Stimulated activated naive B cell treated with anti-CD40 and anti-IgM and Interleukin-4, amounts not matched to agents 10 μg/mL and 1 μg/mL and 100 μg/mL, for 72 hours (primary cell): ENCODE measurements around the gene DCUN1D2.

Experiments
- ATAC-seq, 2 donors: fragments of 150-1000 bp; cut with Tn5 transposase; replicated peaks; 2 replicates each; pipeline ENCODE4 v1.10.0; 2021; ENCODE audit warnings: moderate library complexity in 1 of 2
- DNase-seq: peaks from one replicate; pipeline ENCODE4 v3.0.0; 2021
- H3K27ac Mint-ChIP-seq: one replicate; pipeline ENCODE4 v1.8.0; 2022; ENCODE audit warnings: mild to moderate bottlenecking, mixed read lengths
- H3K27me3 Mint-ChIP-seq, 2 donors: one replicate each; pipeline ENCODE4 v1.8.0; 2022; ENCODE audit warnings: mixed read lengths in 2 of 2
- H3K36me3 Mint-ChIP-seq, 2 donors: one replicate each; pipeline ENCODE4 v1.8.0; 2022; ENCODE audit warnings: mixed read lengths in 2 of 2, mild to moderate bottlenecking in 1 of 2
- H3K4me1 Mint-ChIP-seq, 2 donors: one replicate each; pipeline ENCODE4 v1.8.0; 2022; ENCODE audit warnings: mixed read lengths in 2 of 2, mild to moderate bottlenecking in 1 of 2
- H3K4me3 Mint-ChIP-seq, 2 donors: one replicate each; pipeline ENCODE4 v1.8.0; 2022; ENCODE audit warnings: mild to moderate bottlenecking in 2 of 2, mixed read lengths in 2 of 2, moderate library complexity in 1 of 2
- H3K9me3 Mint-ChIP-seq, 2 donors: one replicate each; pipeline ENCODE4 v1.8.0; 2022; ENCODE audit warnings: mixed read lengths in 2 of 2, mild to moderate bottlenecking in 1 of 2

Gene DCUN1D2

GRCh38 chr13:113508521-113509254 is 18.2 kb upstream of the DCUN1D2 start:
- DNase-seq, result no peak
- Mint-ChIP-seq H3K4me1 (peaks cover 0 to 4% of the 10 kb centered on the region in 2 donors), H3K36me3 (peaks cover 46 to 65% of the 10 kb centered on the region in 2 donors), H3K27ac (no peak overlapping the region), H3K9me3 (no peaks in the 10 kb centered on the region), H3K27me3 (no peaks in the 10 kb centered on the region), H3K4me3 (no peak overlapping the region)
- no peak for ATAC-seq

- Mint-ChIP-seq H3K4me3 (no peak overlapping the region), H3K4me1 (peaks cover 0 to 4% of the 10 kb centered on the region in 2 donors), H3K9me3 (no peaks in the 10 kb centered on the region), H3K27ac (no peak overlapping the region), H3K36me3 (peaks cover 43 to 62% of the 10 kb centered on the region in 2 donors), H3K27me3 (no peaks in the 10 kb centered on the region)
- ATAC-seq (no peak), DNase-seq (no peak)
These were observed 17.2 kb upstream of the DCUN1D2 start for GRCh38 chr13:113507505-113508345.

- Mint-ChIP-seq H3K4me1 (peaks cover 0 to 4% of the 10 kb centered on the region in 2 donors), H3K27me3 (no peaks in the 10 kb centered on the region), H3K36me3 (peaks cover 39 to 57% of the 10 kb centered on the region in 2 donors), H3K9me3 (no peaks in the 10 kb centered on the region), H3K27ac (no peak overlapping the region), H3K4me3 (no peak overlapping the region)
- DNase-seq (no peak), ATAC-seq (no peak)
These were observed 16.4 kb upstream of the DCUN1D2 start for GRCh38 chr13:113506871-113507388.

GRCh38 chr13:113506025-113506685 is 15.6 kb upstream of the DCUN1D2 start:
- Mint-ChIP-seq H3K4me3 (no peak overlapping the region), H3K4me1 (peaks cover 0 to 4% of the 10 kb centered on the region in 2 donors), H3K9me3 (no peaks in the 10 kb centered on the region), H3K27ac (no peak overlapping the region), H3K27me3 (no peaks in the 10 kb centered on the region), H3K36me3 (peaks cover 34 to 50% of the 10 kb centered on the region in 2 donors)
- DNase-seq (no peak), ATAC-seq (no peak)

GRCh38 chr13:113502686-113503085 is 12.2 kb upstream of the DCUN1D2 start:
- H3K4me3 Mint-ChIP-seq, result no peak overlapping the region
- ATAC-seq (no peak), DNase-seq (no peak)
- no peaks in the 10 kb centered on the region for H3K27me3 Mint-ChIP-seq
- no peaks in the 10 kb centered on the region for H3K9me3 Mint-ChIP-seq
- H3K4me1 Mint-ChIP-seq, result peaks cover 0 to 4% of the 10 kb centered on the region in 2 donors
- peaks cover 26 to 44% of the 10 kb centered on the region in 2 donors for H3K36me3 Mint-ChIP-seq
- no peak overlapping the region for H3K27ac Mint-ChIP-seq

- H3K4me3 Mint-ChIP-seq, result no peak overlapping the region
- DNase-seq (no peak), ATAC-seq (no peak)
- H3K36me3 Mint-ChIP-seq, result peaks cover 26 to 41% of the 10 kb centered on the region in 2 donors
- no peak overlapping the region for H3K27ac Mint-ChIP-seq
- no peaks in the 10 kb centered on the region for H3K27me3 Mint-ChIP-seq
- H3K9me3 Mint-ChIP-seq, result no peaks in the 10 kb centered on the region
- peaks cover 3 to 4% of the 10 kb centered on the region in 2 donors for H3K4me1 Mint-ChIP-seq
These were observed 10.2 kb upstream of the DCUN1D2 start for GRCh38 chr13:113500530-113501265.

GRCh38 chr13:113499936-113500335 is 9.4 kb upstream of the DCUN1D2 start:
- Mint-ChIP-seq H3K9me3 (no peaks in the 10 kb centered on the region), H3K36me3 (peaks cover 28 to 39% of the 10 kb centered on the region in 2 donors), H3K4me3 (no peak overlapping the region), H3K27me3 (no peaks in the 10 kb centered on the region), H3K4me1 (peaks cover 5 to 8% of the 10 kb centered on the region in 2 donors), H3K27ac (no peak overlapping the region)
- DNase-seq (no peak), ATAC-seq (no peak)

- ATAC-seq (no peak), DNase-seq (no peak)
- H3K4me1 Mint-ChIP-seq, result peaks cover 5 to 8% of the 10 kb centered on the region in 2 donors
- H3K27me3 Mint-ChIP-seq, result no peaks in the 10 kb centered on the region
- H3K27ac Mint-ChIP-seq, result no peak overlapping the region
- no peaks in the 10 kb centered on the region for H3K9me3 Mint-ChIP-seq
- no peak overlapping the region for H3K4me3 Mint-ChIP-seq
- peaks cover 22 to 35% of the 10 kb centered on the region in 2 donors for H3K36me3 Mint-ChIP-seq
These were observed 8.4 kb upstream of the DCUN1D2 start for GRCh38 chr13:113498905-113499304.

- no peak for DNase-seq
- ATAC-seq, result no peak
- Mint-ChIP-seq H3K4me3 (no peak overlapping the region), H3K27me3 (no peaks in the 10 kb centered on the region), H3K4me1 (peaks cover 5 to 15% of the 10 kb centered on the region in 2 donors), H3K9me3 (no peaks in the 10 kb centered on the region), H3K27ac (no peak overlapping the region), H3K36me3 (peaks cover 22 to 31% of the 10 kb centered on the region in 2 donors)
These were observed 6.7 kb upstream of the DCUN1D2 start for GRCh38 chr13:113497217-113497616.

- Mint-ChIP-seq H3K27me3 (no peaks in the 10 kb centered on the region), H3K4me1 (peaks cover 9 to 23% of the 10 kb centered on the region in 2 donors), H3K4me3 (no peak overlapping the region), H3K36me3 (peaks cover 21 to 31% of the 10 kb centered on the region in 2 donors), H3K27ac (no peak overlapping the region), H3K9me3 (no peaks in the 10 kb centered on the region)
- ATAC-seq (no peak), DNase-seq (no peak)
These were observed 5.1 kb upstream of the DCUN1D2 start for GRCh38 chr13:113495494-113496210.

GRCh38 chr13:113493315-113493951 is 2.9 kb upstream of the DCUN1D2 start:
- Mint-ChIP-seq H3K36me3 (peaks cover 13 to 28% of the 10 kb centered on the region in 2 donors), H3K9me3 (no peaks in the 10 kb centered on the region), H3K27ac (no peak overlapping the region), H3K4me3 (no peak overlapping the region), H3K4me1 (peaks cover 21 to 40% of the 10 kb centered on the region in 2 donors), H3K27me3 (no peaks in the 10 kb centered on the region)
- ATAC-seq (no peak), DNase-seq (no peak)

GRCh38 chr13:113491982-113492381 is 1.5 kb upstream of the DCUN1D2 start:
- H3K4me3 Mint-ChIP-seq, result peak overlapping the region; percentile 90 to 94
- DNase-seq (no peak), ATAC-seq (no peak)
- peak overlapping the region; percentile 91 for H3K27ac Mint-ChIP-seq
- peaks cover 8 to 27% of the 10 kb centered on the region in 2 donors for H3K36me3 Mint-ChIP-seq
- H3K27me3 Mint-ChIP-seq, result no peaks in the 10 kb centered on the region
- H3K4me1 Mint-ChIP-seq, result peaks cover 31 to 53% of the 10 kb centered on the region in 2 donors
- no peaks in the 10 kb centered on the region for H3K9me3 Mint-ChIP-seq

GRCh38 chr13:113491418-113491883 is 940 bp upstream of the DCUN1D2 start:
- no peaks in the 10 kb centered on the region for H3K27me3 Mint-ChIP-seq
- H3K9me3 Mint-ChIP-seq, result no peaks in the 10 kb centered on the region
- peak overlapping the region; percentile 90 to 94 for H3K4me3 Mint-ChIP-seq
- peaks cover 8 to 25% of the 10 kb centered on the region in 2 donors for H3K36me3 Mint-ChIP-seq
- H3K27ac Mint-ChIP-seq, result peak overlapping the region; percentile 91
- H3K4me1 Mint-ChIP-seq, result peaks cover 31 to 53% of the 10 kb centered on the region in 2 donors
- DNase-seq (no peak), ATAC-seq (no peak)
